ENCODE measurements around the gene HOXD11. TPM values are rescaled to one million over a fixed set of nuclear protein-coding genes. Genes with fewer than 3 reads are reported as not detected.

HOXD11 gene
- total RNA-seq = 10 to 100 TPM in 1 of 4 donors, 1 to 10 TPM in 1, under 1 TPM in 1, not detected in 1; 0.88 to 34.6 (median 8.6) TPM

- intact Hi-C loops (cut with DNase I; ENCODE audit: low total_unique reads) = no loop called here
Observed at GRCh38 chr2:176106581-176107539, at the start of gene HOXD11. HOXD11 (plus strand) TSS chr2:176107280; CDS start chr2:176107356, 76 bp downstream.

GRCh38 chr2:176063958-176064357 lies 43.1 kb upstream of the HOXD11 start:
- no peak for DNase-seq
- intact Hi-C loops (cut with DNase I; ENCODE audit: low total_unique reads) = no loop called here
- Histone ChIP-seq H3K9me3 (no peaks in the 10 kb centered on the region), H3K4me3 (no peak overlapping the region), H3K27ac (no peak overlapping the region), H3K36me3 (no peaks in the 10 kb centered on the region), H3K4me1 (peaks cover 0 to 13% of the 10 kb centered on the region in 2 donors), H3K27me3 (peaks cover 28 to 50% of the 10 kb centered on the region in 2 donors)
- TF ChIP-seq POLR2A (IDR thresholded peaks at IDR 0.05) = no peak
- TF ChIP-seq, protein P1, sequence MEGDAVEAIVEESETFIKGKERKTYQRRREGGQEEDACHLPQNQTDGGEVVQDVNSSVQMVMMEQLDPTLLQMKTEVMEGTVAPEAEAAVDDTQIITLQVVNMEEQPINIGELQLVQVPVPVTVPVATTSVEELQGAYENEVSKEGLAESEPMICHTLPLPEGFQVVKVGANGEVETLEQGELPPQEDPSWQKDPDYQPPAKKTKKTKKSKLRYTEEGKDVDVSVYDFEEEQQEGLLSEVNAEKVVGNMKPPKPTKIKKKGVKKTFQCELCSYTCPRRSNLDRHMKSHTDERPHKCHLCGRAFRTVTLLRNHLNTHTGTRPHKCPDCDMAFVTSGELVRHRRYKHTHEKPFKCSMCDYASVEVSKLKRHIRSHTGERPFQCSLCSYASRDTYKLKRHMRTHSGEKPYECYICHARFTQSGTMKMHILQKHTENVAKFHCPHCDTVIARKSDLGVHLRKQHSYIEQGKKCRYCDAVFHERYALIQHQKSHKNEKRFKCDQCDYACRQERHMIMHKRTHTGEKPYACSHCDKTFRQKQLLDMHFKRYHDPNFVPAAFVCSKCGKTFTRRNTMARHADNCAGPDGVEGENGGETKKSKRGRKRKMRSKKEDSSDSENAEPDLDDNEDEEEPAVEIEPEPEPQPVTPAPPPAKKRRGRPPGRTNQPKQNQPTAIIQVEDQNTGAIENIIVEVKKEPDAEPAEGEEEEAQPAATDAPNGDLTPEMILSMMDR (IDR thresholded peaks at IDR 0.05) = no peak

More at GRCh38 chr2:176106581-176107539, at the start of gene HOXD11:
- Histone ChIP-seq H3K27me3 (peaks cover 0 to 3% of the 10 kb centered on the region in 2 donors), H3K27ac (peak within 1 kb of the TSS; percentile 98 to 99), H3K36me3 (no peaks in the 10 kb centered on the region), H3K4me3 (peak within 1 kb of the TSS; percentile 44 to 51), H3K4me1 (peaks cover 0 to 8% of the 10 kb centered on the region in 2 donors), H3K9me3 (no peaks in the 10 kb centered on the region)
- peak in 1 of 2 donors; percentile 56 for TF ChIP-seq POLR2A (IDR thresholded peaks at IDR 0.05)
- TF ChIP-seq, protein P1 (IDR thresholded peaks at IDR 0.05) = no peak
- DNase-seq = peak; percentile 80 to 88

DNA sequence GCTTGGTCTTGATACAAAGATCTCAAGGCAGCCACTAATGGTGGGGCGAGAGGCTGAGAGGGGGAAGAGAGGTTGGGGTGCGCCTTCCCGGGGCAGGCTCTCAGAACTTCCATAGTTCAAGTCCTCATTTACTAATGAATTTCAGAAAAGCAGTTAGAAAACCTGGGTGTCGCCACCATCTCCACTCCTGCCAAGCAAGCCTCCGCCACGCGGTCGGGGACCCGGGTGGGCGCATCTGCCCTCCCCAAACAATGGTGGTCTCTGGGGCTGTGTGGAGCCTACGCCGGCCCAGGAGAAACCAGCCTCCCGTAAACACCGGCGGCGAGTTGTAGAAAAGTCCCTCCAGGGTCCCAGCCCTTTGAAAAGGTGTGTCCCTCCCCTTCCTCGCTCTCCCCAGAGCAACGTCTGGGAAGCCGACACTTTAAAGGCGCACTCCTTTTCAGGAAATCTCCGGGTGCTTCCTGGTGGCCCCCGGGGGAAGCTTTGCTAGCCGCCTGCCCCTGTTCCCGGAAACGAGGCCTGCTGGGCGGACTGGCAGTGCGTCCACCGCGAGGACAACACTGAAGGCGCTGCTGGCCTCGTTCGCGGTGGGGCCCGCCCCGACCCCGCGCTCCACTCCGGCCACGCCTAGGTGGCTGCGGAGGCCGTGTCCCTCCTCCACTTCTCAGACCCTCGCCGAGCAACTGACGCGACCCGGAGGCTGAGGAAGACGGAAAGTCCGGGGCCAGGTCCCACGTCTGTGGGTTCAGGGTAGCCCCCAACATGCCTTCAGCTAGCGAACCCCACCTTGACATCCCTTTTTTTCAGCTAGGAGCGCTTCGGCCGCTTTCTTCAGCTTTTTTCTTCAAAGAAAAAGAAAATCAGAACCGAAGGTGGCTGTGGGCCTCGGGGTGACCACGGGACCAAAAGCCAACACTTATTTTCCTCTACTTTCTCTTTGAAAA lies 40.2 kb upstream of the HOXD11 start:
- no peak for DNase-seq
- Histone ChIP-seq H3K4me3 (peak overlapping the region in 1 of 2 donors; percentile 25), H3K4me1 (peaks cover 0 to 13% of the 10 kb centered on the region in 2 donors), H3K27ac (no peak overlapping the region), H3K36me3 (no peaks in the 10 kb centered on the region), H3K9me3 (no peaks in the 10 kb centered on the region), H3K27me3 (peaks cover 29 to 77% of the 10 kb centered on the region in 2 donors)
- intact Hi-C loops (cut with DNase I; ENCODE audit: low total_unique reads) = no loop called here
- TF ChIP-seq POLR2A (IDR thresholded peaks at IDR 0.05) = no peak
- TF ChIP-seq, protein P1 (IDR thresholded peaks at IDR 0.05) = no peak

DNA sequence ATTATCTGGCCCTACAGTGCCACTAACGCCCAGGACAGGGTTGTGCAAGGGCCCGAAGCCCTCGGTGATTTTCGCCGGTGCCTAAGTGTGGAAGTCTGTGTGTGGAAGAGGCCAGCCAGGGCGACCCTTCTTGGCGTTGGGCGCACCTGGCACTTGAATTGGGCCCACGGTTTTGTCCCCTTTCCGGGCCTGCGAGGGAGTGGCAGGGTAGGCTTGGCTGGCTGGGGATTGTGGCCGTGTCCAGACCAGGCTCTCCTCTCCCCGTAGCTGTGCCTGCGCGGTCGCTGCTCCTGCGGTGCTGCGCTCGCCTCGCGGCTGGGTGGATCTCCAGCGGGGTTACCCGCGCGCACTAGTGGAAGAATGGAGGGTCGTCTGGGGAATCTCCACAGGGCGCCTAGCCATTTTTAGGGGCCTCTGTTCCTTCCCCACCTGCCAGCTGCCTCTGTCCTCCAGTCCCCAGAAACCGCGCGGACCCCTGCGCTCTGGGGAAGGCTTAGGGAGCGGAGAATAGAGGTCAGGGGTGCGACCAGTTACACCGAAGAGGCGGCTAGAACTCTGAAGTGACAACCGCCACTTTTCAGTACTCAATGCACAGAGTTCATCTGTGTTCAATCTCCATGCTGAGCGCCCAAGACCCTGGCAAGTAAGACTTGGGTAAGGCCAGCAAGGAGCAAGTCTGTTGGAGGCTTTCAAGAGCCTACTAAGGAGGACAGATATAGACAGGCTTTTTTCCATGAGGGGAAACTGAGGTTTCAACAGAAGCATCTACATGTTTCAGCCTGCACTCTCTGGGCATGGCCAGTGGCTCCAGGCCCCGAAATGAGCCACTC lies 39.3 kb upstream of the HOXD11 start:
- TF ChIP-seq, protein P1 (IDR thresholded peaks at IDR 0.05) = no peak
- no peak for TF ChIP-seq POLR2A (IDR thresholded peaks at IDR 0.05)
- Histone ChIP-seq H3K27ac (no peak overlapping the region), H3K9me3 (no peaks in the 10 kb centered on the region), H3K27me3 (peaks cover 29 to 82% of the 10 kb centered on the region in 2 donors), H3K4me3 (peak overlapping the region in 1 of 2 donors; percentile 25), H3K4me1 (peaks cover 0 to 13% of the 10 kb centered on the region in 2 donors), H3K36me3 (no peaks in the 10 kb centered on the region)
- intact Hi-C loops (cut with DNase I; ENCODE audit: low total_unique reads) = no loop called here
- no peak for DNase-seq
